IPS-NIHi11 (cell line): ENCODE measurements around the gene TCAP.

Experiments
- DNase-seq: peaks from one replicate; pipeline ENCODE4 v3.0.0; 2012; ENCODE audit warnings: mixed read lengths, low spot score

Gene TCAP

DNA sequence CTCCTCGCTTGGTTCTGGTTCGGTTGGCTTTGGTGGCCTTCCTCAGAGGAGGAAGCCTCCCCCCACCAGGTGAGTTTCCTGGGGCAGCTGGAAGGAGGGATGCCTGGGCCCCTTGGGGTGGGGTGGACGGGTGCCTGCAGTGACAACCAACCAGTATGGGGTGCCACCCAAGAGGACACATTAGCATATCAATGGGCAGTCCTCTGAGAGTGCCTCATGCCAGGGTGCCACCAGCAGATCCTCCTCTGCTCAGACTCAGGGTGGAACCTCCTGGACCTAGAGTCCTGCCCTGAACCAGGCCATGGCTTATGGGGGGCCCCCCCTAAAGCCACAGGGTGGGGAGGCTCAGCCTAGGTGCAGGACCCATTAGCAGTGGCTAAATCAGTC, 35.7 kb upstream of the TCAP start:
- no peak for DNase-seq

DNA sequence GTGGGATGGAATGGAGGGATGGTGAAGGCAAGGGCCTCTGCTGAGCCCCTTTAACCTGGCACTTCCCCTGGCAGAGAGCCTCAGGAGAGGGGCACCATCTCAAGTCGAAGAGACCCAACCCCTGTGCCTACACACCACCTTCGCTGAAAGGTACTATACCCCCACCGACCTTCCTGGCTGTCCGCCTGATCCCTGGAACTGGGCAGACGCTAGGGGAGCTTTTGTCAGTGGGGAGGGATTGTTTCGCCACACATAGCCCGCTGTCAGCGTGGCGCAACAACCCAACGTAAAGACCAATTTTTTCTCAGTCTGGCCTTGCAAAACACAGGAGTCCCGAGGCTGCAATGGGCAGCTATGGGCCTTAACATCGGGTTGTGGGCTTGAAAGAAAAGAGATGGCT, 35.3 kb upstream of the TCAP start:
- no peak for DNase-seq

DNA sequence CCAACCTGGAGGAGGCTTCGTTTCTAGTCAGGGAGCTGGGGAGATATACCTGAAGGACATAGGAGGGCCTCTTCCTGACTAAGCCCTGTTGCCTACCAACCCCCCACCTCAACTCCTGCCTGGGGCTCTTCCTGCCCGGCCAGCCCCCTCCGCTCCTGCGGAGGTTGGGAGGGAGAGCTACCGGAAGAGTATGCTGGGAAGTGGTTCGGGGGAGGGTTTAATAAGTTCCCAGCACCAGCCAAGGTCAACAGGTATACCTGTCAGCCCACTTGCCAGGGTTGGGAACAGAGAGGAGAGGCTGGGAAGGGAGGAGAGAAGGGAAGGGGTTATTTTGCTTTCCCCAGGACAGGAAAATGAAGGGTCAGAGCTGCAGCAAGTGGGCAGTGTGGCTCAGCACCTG, 33.7 kb upstream of the TCAP start:
- DNase-seq = peak; percentile 53

DNA sequence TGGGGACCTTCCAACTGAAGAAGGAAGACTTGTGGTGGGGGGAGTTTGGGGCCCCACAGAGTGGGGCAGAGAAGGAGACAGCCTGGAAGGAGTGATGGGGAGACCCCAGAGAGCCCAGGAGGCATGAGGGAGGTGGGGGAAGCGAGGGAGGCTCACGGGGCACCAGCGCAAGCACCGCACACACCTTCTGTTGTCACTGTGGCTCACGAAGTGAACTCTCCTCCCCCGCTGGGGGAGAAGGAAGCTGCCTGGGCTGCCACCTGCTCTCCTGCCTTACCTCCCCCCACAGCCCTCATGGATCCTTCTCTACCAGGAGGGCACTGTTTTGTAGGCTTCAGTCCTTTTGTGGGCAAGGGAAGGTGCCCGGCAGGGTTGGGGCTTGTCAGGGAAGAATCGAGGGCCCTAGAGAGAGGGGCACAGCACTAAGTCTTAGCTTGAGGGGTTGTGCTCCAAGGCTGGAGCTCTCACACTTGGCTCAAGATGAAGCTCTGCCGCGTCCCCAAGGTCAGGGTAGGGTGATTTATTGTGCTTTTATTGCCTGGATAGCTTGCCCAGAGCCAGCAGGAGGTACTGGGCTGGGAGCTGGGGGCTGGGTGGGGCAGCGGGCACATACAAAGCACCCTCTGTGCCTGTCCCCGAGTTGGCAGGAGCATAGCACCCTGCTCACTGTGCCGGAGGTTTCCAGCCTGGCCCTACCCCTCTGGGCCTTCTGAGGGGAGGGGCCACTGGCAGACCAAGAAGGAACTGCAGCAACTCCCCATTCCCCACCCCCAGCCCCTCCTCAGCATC, 32.8 kb upstream of the TCAP start:
- DNase-seq = no peak

GRCh38 chr17:39633570-39634183, 31.5 kb upstream of the TCAP start:
- DNase-seq = no peak

- DNase-seq = peak; percentile 51
These were observed 30.7 kb upstream of the TCAP start for GRCh38 chr17:39634384-39634871.

DNA sequence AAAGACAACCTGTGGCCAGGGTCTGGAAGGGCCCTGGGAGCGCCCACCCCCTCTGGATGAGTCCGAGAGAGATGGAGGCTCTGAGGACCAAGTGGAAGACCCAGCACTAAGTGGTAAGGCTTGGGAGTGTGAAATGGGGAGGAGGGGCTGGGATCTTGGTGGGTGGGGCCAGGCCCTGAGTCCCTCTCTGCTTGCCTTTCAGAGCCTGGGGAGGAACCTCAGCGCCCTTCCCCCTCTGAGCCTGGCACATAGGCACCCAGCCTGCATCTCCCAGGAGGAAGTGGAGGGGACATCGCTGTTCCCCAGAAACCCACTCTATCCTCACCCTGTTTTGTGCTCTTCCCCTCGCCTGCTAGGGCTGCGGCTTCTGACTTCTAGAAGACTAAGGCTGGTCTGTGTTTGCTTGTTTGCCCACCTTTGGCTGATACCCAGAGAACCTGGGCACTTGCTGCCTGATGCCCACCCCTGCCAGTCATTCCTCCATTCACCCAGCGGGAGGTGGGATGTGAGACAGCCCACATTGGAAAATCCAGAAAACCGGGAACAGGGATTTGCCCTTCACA, 29.5 kb upstream of the TCAP start:
- no peak for DNase-seq

GRCh38 chr17:39636587-39636926, 28.6 kb upstream of the TCAP start:
- DNase-seq = no peak

GRCh38 chr17:39636927-39637736, 28.0 kb upstream of the TCAP start, which contains the start of gene STARD3:
Gene STARD3 (plus strand): TSS chr17:39637144. CDS start chr17:39653532, 16,388 bp downstream.
- DNase-seq = peak; percentile 95

- DNase-seq = no peak
These were observed 26.8 kb upstream of the TCAP start for GRCh38 chr17:39638317-39638716.

DNA sequence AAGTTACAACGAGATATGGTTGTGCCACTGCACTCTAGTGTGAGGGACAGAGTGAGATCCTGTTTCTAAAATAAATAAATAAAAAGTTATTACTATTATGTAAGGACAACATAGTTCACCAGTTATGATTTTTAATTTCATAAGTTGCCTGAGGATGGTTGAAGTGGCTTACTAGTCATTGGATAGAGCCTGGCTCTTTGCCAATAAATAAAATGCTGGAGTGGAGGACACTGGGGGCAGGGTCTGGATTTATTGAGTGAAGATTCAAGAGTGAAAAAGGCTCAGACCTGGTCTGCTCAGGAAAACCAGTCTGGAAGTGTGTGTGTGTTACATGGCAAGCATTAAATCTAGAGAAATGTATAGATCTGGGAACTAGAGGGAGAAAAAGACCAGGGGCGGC, 26.1 kb upstream of the TCAP start:
- no peak for DNase-seq

DNA sequence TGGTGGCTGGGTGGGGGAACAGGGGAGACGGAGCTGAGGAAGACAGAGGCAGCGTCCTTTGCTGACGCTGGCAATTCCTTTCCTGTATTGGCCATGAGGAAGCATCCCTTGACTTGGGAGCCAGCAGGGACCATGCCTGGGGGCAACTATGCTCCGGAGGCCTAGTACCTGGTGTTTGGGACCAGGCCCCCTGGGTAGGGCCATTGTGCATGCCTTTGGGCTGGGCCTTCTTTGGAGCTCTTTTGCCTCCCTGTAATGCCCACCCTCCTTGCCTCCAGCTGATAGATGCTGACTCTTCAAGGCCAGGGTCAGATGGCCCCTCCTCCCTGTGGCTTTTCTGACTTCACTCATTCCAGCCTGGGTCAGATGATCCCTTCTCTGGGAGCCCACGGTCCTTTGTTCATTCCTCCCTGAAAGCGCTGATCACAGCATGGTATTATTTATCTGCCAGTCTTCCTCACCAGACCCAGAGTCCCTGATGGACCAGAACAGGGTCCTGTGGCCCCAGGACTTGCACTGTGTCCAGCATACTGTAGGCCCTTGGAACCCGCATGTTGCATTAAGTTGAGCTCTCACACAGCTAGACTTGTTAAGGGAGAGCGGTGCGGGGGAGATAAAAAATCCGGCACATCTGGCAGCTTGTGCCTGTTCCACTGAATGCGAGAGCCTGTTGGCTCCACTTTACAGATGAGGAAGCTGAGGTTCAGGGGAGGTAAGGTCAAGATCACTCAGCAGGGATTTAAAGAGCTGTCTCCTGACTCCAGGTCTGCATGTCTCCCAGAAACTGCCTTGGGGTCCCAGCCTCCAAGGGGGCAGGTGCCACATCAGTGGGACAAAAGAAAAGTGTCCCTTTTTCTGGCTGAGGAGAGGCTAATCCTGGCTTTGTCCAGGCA, 25.3 kb upstream of the TCAP start:
- DNase-seq = no peak

- DNase-seq = no peak
These were observed 24.5 kb upstream of the TCAP start for GRCh38 chr17:39640591-39641031.

GRCh38 chr17:39641097-39641496, 24.1 kb upstream of the TCAP start:
- no peak for DNase-seq

- no peak for DNase-seq
These were observed 23.3 kb upstream of the TCAP start for GRCh38 chr17:39641883-39642282.

DNA sequence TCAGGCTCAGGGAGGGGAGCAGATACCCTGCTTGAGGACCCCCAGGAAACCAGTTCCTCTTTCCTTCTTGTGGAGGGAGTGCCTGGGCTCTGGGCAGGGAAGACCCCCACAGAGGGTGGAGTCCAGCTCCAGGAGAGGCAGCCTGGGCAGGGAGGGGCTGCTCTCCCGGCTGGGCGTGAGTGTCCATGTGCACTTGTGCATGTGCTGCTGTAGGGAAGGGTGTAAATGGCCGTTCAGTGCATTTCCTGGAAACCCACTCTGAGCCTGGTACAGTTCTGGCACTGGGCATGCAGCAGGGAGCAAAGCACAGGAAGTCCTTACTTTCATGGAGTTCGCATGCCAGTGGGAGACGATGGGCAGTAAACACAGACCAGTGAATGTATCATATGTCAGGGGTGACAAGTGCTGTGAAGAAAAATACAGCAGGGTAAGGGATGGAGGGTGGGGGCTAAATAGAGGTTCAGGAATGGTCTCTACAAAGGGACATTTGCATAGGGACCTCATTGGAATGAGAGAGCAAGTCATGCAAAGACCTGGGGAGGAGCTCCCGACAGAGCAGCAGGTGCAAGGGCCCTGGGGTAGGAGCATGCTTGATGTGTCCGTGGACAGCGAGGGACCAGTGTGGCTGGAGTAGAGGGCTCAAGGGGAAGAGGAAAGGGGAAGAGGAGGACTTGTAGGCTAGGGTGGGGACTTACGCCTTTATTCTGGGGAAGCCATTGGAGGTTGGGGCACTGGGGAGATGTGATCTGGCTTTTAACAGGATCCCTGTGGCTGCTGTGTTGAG, 22.7 kb upstream of the TCAP start:
- DNase-seq = no peak

DNA sequence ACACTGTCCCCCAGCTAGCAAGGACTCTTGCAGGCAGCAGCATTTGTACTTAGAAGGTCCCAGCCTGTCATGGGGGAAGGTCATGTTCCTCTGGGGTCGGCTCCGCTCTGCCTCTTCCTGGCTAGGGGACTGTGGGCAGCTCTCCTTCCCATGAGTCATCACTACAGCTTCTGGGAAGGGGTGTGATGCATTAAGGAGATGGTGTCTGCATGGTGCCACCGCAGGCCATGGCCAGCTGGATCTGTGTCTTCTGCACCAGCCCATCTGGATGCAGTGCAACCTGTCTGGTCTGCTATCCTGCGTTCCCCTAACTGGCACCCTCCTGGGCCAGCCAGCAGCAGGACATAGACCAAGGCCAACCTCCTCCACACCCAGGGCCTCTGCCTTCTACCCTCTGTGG, 21.9 kb upstream of the TCAP start:
- no peak for DNase-seq

- no peak for DNase-seq
These were observed 17.9 kb upstream of the TCAP start for GRCh38 chr17:39647256-39647655.

DNA sequence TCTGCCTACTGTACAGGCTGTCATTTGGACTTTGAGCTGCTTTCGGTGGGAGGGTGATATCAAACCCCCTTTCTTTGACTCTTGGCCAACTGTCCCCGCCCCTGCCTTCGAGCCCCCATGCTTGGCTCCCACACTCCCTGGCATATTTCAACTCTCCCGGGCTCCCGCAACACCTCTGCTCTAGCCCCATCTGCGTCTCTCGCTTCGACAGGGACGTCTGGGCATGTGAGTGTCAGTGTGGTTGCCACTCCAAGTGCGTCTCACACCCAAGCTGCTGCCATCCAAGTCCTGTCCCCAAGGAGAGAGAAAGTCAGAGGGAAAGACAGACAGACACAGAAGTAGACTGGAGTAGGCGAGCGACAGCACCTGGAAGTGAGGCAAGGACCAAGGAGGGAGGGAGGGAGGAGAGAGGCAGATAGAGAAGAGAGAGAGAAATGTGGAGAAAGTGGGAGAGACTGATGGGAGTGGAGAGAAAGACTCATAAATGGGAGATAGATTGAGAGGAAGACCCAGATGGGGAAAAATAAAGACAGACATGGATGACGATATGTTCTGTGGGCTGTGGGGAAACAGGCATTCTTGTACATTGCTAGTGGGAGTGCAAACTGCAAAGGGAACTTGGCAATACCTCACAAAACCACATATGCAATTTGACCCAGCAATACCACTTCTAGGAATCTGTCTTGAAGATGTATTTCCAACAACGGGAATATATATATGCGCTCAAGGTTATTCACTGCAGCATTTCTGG, 16.4 kb upstream of the TCAP start:
- no peak for DNase-seq

GRCh38 chr17:39650121-39650579, 15.0 kb upstream of the TCAP start:
- DNase-seq = no peak
